ENCODE results near the gene TMEM178B. TPM values are rescaled to one million over a fixed set of nuclear protein-coding genes. Genes with fewer than 3 reads are reported as not detected.

The TMEM178B gene
- polyA plus RNA-seq, 1 donor (not counting 4 experiments of a cell fraction or from before 2014, with no cell fraction given): not detected

DNA sequence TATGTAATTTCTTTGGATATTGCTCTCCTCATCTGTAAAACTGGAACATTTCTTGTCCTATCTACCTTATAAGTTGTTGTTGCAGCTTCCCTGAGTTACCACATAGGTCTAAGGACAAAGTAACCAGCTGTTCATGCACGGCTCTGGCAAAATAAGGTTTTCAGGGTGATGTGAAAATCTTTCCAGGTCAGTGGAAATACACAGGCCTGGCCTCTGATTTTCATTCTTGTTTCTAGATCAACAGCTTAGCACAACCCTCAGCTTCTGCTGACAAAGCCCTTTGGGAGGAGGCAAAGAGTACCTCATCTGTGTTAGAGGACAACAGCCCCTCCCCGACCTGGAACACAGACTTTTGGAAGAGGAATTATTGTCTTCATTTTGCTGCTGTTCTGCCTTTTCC is 359.8 kb downstream of the TMEM178B start:
- DNase-seq (ENCODE audit: low read depth, low spot score) (no peak), FAIRE-seq (no peak)
- Histone ChIP-seq H3K4me3 (ENCODE audit: control insufficient read depth in 2 of 3, extremely low read depth in 1 of 3, insufficient read depth in 2 of 3, low read depth in 1 of 3, low read length in 3 of 3) (no peak overlapping the region), H2AFZ (ENCODE audit: control insufficient read depth, low read length) (no peak overlapping the region), H3K9me1 (ENCODE audit: control insufficient read depth, extremely low read depth, insufficient read depth, low read length) (no peaks in the 10 kb centered on the region), H3K27ac (ENCODE audit: control insufficient read depth, insufficient read depth, low read length) (no peak overlapping the region), H4K20me1 (ENCODE audit: control insufficient read depth, extremely low read depth, insufficient read depth, low read length) (no peaks in the 10 kb centered on the region), H3K79me2 (ENCODE audit: control insufficient read depth, insufficient read depth, low read length) (no peaks in the 10 kb centered on the region), H3K9me3 (ENCODE audit: control insufficient read depth, low read depth, low read length) (no peaks in the 10 kb centered on the region), H3K4me1 (ENCODE audit: control insufficient read depth, extremely low read depth, insufficient read depth, low read length) (no peaks in the 10 kb centered on the region), H3K27me3 (ENCODE audit: control insufficient read depth, extremely low read depth, insufficient read depth, low read length) (no peaks in the 10 kb centered on the region), H3K36me3 (ENCODE audit: control insufficient read depth in 2 of 2, extremely low read depth in 1 of 2, insufficient read depth in 2 of 2, low read length in 2 of 2) (no peaks in the 10 kb centered on the region), H3K4me2 (ENCODE audit: control insufficient read depth, extremely low read depth, insufficient read depth, low read depth, low read length) (no peak overlapping the region), H3K9ac (ENCODE audit: control insufficient read depth, extremely low read depth, insufficient read depth, low read length) (no peak overlapping the region)
- dilution Hi-C loops (cut with MboI; ENCODE audit: extremely low pct_ligation_motif_present, low sequenced_read_pairs): no loop called here
- no peak for TF ChIP-seq EZH2 (IDR thresholded peaks at IDR 0.05; ENCODE audit: low read length)

DNA sequence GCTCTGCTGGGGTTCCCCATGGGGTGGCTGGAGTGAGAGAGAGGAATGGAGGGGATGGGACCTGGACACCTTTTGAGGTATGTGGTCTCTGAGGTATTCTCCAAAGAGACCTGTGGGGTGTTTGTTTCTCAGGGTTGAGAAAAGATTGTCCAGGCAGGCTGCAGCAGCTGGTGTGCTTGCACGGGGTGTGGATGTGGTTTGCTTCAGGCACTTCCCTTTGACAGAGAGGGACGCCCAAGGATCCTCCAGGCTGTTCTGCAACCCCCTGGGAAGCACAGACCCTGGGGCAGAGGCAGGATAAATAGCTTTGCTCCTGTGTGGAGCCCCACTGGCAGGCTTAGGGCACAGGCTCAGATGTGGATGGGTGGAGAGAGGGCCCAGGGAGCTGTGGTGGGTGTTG is 362.3 kb downstream of the TMEM178B start:
- H3K27me3 ChIP-seq (ENCODE audit: control insufficient read depth, extremely low read depth, insufficient read depth, low read length): no peaks in the 10 kb centered on the region
- H2AFZ ChIP-seq (ENCODE audit: control insufficient read depth, low read length): no peak overlapping the region
- H3K4me3 ChIP-seq (ENCODE audit: control insufficient read depth in 2 of 3, extremely low read depth in 1 of 3, insufficient read depth in 2 of 3, low read depth in 1 of 3, low read length in 3 of 3): no peak overlapping the region
- H3K79me2 ChIP-seq (ENCODE audit: control insufficient read depth, insufficient read depth, low read length): no peaks in the 10 kb centered on the region
- H3K9ac ChIP-seq (ENCODE audit: control insufficient read depth, extremely low read depth, insufficient read depth, low read length): no peak overlapping the region
- no peak for TF ChIP-seq EZH2 (IDR thresholded peaks at IDR 0.05; ENCODE audit: low read length)
- TF ChIP-seq, protein P1, sequence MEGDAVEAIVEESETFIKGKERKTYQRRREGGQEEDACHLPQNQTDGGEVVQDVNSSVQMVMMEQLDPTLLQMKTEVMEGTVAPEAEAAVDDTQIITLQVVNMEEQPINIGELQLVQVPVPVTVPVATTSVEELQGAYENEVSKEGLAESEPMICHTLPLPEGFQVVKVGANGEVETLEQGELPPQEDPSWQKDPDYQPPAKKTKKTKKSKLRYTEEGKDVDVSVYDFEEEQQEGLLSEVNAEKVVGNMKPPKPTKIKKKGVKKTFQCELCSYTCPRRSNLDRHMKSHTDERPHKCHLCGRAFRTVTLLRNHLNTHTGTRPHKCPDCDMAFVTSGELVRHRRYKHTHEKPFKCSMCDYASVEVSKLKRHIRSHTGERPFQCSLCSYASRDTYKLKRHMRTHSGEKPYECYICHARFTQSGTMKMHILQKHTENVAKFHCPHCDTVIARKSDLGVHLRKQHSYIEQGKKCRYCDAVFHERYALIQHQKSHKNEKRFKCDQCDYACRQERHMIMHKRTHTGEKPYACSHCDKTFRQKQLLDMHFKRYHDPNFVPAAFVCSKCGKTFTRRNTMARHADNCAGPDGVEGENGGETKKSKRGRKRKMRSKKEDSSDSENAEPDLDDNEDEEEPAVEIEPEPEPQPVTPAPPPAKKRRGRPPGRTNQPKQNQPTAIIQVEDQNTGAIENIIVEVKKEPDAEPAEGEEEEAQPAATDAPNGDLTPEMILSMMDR (optimal IDR thresholded peaks at IDR 0.05 in 1 of 3, IDR thresholded peaks at IDR 0.05 in 1 of 3, conservative IDR thresholded peaks at IDR 0.05 in 1 of 3; ENCODE audit: extremely low read depth in 1 of 3, insufficient read depth in 2 of 3, low read length in 3 of 3): no peak
- FAIRE-seq: no peak
- H3K27ac ChIP-seq (ENCODE audit: control insufficient read depth, insufficient read depth, low read length): no peak overlapping the region
- H3K4me1 ChIP-seq (ENCODE audit: control insufficient read depth, extremely low read depth, insufficient read depth, low read length): no peaks in the 10 kb centered on the region
- dilution Hi-C loops (cut with MboI; ENCODE audit: extremely low pct_ligation_motif_present, low sequenced_read_pairs): no loop called here
- H3K36me3 ChIP-seq (ENCODE audit: control insufficient read depth in 2 of 2, extremely low read depth in 1 of 2, insufficient read depth in 2 of 2, low read length in 2 of 2): no peaks in the 10 kb centered on the region
- H3K9me3 ChIP-seq (ENCODE audit: control insufficient read depth, low read depth, low read length): no peaks in the 10 kb centered on the region
- H3K4me2 ChIP-seq (ENCODE audit: control insufficient read depth, extremely low read depth, insufficient read depth, low read depth, low read length): no peak overlapping the region
- H4K20me1 ChIP-seq (ENCODE audit: control insufficient read depth, extremely low read depth, insufficient read depth, low read length): no peaks in the 10 kb centered on the region
- H3K9me1 ChIP-seq (ENCODE audit: control insufficient read depth, extremely low read depth, insufficient read depth, low read length): no peaks in the 10 kb centered on the region
- DNase-seq (ENCODE audit: low read depth, low spot score): no peak

DNA sequence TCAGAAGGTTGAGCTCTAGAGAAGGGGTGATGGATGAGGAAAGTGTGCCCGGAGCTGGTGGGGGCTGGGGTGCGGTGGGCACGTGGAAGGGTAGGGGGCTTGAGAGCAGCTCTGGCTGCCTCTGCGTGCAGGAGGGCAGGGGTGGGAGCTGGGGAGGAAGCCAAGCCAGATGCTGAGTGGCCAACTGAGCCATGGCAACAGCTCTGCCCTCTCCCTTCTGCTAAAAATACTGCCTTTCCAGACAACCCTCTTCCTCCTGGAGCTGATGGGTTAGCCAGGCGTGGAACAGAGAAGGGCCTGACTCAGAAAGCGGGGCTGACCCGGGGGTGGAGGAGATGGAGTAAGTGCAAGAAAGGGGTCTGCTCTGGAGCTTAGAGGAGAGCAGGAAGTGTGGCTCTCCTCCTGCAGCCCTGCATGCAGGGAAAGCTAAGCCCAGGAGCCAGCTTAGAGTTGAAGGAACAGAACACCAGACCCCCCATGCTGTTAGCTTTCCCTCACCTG is 362.8 kb downstream of the TMEM178B start:
- FAIRE-seq: no peak
- Histone ChIP-seq H3K36me3 (ENCODE audit: control insufficient read depth in 2 of 2, extremely low read depth in 1 of 2, insufficient read depth in 2 of 2, low read length in 2 of 2) (no peaks in the 10 kb centered on the region), H3K79me2 (ENCODE audit: control insufficient read depth, insufficient read depth, low read length) (no peaks in the 10 kb centered on the region), H3K9ac (ENCODE audit: control insufficient read depth, extremely low read depth, insufficient read depth, low read length) (no peak overlapping the region), H3K4me3 (ENCODE audit: control insufficient read depth in 2 of 3, extremely low read depth in 1 of 3, insufficient read depth in 2 of 3, low read depth in 1 of 3, low read length in 3 of 3) (no peak overlapping the region), H3K27me3 (ENCODE audit: control insufficient read depth, extremely low read depth, insufficient read depth, low read length) (no peaks in the 10 kb centered on the region), H2AFZ (ENCODE audit: control insufficient read depth, low read length) (no peak overlapping the region), H3K27ac (ENCODE audit: control insufficient read depth, insufficient read depth, low read length) (no peak overlapping the region), H4K20me1 (ENCODE audit: control insufficient read depth, extremely low read depth, insufficient read depth, low read length) (no peaks in the 10 kb centered on the region), H3K4me1 (ENCODE audit: control insufficient read depth, extremely low read depth, insufficient read depth, low read length) (peaks cover 1% of the 10 kb centered on the region), H3K4me2 (ENCODE audit: control insufficient read depth, extremely low read depth, insufficient read depth, low read depth, low read length) (no peak overlapping the region), H3K9me3 (ENCODE audit: control insufficient read depth, low read depth, low read length) (no peaks in the 10 kb centered on the region), H3K9me1 (ENCODE audit: control insufficient read depth, extremely low read depth, insufficient read depth, low read length) (no peaks in the 10 kb centered on the region)
- TF ChIP-seq EZH2 (IDR thresholded peaks at IDR 0.05; ENCODE audit: low read length): no peak
- TF ChIP-seq, protein P1 (optimal IDR thresholded peaks at IDR 0.05 in 1 of 3, IDR thresholded peaks at IDR 0.05 in 1 of 3, conservative IDR thresholded peaks at IDR 0.05 in 1 of 3; ENCODE audit: extremely low read depth in 1 of 3, insufficient read depth in 2 of 3, low read length in 3 of 3): no peak
- dilution Hi-C loops (cut with MboI; ENCODE audit: extremely low pct_ligation_motif_present, low sequenced_read_pairs): no loop called here
- DNase-seq (ENCODE audit: low read depth, low spot score): no peak
